HG03025 (cell line): ENCODE measurements around the gene ZNF556.
"Not testable (repeated sequence)": the region's sequence is repeated elsewhere in the genome, so short reads cannot be mapped to it uniquely, and the experiment has no call there.

Experiments
- ATAC-seq: cut with Tn5 transposase; IDR thresholded peaks from one replicate; pipeline ENCODE4 v1.9.1; 2021; ENCODE audit warnings: mild to moderate bottlenecking, moderate library complexity; ENCODE audit not compliant: unreplicated experiment, low FRiP score

The ZNF556 gene

GRCh38 chr19:2852598-2852997, 14.5 kb upstream of the ZNF556 start:
- no peak for ATAC-seq

- ATAC-seq = no peak
These were observed 14.0 kb upstream of the ZNF556 start for GRCh38 chr19:2853015-2853606.

DNA sequence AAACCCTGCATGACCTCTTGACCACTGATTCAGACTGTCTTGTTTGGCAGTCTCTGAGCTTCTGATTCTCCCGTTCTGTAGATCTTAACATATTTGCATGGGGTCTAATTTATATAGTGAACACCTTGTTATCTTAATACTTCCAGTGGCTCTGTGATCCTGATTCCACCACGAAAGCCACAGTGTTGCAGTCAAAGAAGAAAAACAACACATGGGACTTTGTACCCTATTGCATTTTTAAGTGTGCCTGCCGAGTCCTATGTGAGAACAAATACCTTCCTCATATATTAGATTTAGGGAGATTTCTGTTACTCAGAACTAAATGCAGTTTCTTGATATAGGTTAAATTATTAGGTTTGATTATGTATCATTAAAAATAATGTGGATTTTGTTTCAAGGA, 12.3 kb upstream of the ZNF556 start:
- no peak for ATAC-seq

- ATAC-seq = no peak
These were observed 10.6 kb upstream of the ZNF556 start for GRCh38 chr19:2856457-2857050.

DNA sequence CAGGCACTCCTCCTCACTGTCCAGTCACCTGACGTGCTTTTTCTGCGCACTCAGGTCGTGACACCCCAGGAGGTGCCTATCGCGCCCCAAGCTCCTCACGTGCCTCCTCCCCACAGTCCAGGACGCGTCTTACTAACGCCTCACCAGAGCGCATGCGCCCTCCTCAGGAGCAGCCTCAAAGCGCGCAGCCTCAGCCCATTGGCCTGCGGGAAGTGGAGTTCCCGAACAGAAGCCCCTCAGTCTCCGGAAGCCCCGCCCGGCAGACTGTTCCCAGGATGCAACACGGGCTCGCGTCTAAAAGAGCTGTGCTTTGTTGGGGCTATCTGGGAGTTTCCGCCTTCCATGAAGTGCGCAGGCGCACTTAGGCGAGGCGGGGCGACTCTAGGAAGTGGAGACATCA, 8.3 kb upstream of the ZNF556 start:
- ATAC-seq = no peak

- no peak for ATAC-seq
These were observed 3.3 kb upstream of the ZNF556 start for GRCh38 chr19:2863816-2864215.

DNA sequence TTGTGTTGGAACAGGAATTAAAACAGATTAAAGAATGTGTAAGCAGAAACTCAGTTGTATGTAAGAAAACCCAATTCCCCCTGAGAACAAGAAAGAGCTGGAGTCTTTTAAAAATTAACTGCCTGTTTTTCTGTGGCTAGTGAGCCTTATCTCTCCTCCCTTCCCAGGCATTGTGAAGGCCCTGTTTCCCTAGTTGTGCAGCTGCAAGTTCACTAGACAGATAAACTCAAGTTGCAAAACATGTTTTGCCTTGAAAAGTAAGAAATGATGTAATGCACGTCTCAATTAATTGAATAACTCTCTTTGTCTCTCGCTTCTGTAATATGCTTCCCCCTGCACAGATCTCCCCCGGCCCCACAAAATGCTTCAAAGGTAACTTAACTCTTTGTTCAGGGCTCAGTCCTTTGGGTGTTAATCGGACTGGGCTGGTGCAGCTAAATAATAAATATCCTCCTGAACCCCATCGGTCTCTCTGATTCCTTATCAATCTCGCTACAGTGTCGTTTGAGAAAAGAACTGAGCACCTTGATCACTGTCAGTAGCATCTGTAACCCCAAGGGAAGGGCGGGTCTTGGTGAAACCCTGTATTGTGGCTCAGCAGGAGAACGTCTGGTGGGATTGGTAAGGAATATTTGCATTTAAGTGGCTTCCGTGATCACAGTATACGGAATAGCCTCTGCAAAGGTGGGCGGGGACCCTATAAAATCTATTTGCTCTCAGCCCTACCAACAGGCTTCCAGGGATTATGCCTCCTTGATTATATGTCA, 1.6 kb upstream of the ZNF556 start:
- ATAC-seq = no peak

- ATAC-seq = no peak
These were observed 575 bp upstream of the ZNF556 start for GRCh38 chr19:2866495-2867024.

DNA sequence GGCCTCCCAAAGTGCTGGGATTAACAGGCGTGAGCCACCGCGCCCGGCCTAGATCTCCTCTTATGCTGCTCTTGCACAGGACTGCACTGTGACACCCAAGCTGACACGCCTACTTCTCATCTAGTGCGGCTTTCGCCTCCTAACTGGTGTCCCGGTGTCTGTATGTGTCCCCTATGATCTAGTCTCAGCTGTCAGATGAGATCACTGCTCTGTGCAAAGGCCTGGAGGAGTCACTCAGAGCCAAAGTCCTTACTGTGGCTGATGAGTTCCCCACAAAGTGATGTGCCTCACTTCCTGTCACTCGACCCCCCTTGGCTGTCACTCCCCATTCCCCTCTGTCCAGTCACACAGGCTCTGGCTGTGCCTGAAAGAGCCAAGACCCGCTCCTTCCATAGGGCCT, 2.5 kb downstream of the ZNF556 start:
- no peak for ATAC-seq

GRCh38 chr19:2872175-2872574, 5.0 kb downstream of the ZNF556 start:
- ATAC-seq = not testable (repeated sequence)

GRCh38 chr19:2877398-2878331, 10.5 kb downstream of the ZNF556 start:
- no peak for ATAC-seq

- no peak for ATAC-seq
These were observed 16.7 kb downstream of the ZNF556 start for GRCh38 chr19:2883686-2884439.

DNA sequence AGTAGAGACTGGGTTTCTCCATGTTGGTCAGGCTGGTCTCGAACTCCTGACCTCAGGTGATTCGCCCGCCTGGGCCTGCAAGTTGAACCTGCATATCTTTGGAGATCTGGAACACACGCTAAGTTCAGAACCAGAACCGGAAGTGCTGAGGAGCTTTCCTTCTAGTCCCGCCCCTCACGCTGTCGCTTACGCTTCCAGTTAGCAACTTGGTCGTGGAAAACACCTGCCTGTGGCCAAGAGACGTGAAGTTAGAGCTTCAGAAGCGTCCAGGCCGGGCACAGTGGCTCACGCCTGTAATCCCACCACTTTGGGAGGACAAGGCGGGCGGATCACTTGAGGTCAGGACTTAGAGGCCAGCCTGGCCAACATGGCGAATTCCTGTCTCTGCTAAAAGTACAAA, 18.6 kb downstream of the ZNF556 start:
- no peak for ATAC-seq

GRCh38 chr19:2887391-2887914, 20.3 kb downstream of the ZNF556 start:
- ATAC-seq = no peak

DNA sequence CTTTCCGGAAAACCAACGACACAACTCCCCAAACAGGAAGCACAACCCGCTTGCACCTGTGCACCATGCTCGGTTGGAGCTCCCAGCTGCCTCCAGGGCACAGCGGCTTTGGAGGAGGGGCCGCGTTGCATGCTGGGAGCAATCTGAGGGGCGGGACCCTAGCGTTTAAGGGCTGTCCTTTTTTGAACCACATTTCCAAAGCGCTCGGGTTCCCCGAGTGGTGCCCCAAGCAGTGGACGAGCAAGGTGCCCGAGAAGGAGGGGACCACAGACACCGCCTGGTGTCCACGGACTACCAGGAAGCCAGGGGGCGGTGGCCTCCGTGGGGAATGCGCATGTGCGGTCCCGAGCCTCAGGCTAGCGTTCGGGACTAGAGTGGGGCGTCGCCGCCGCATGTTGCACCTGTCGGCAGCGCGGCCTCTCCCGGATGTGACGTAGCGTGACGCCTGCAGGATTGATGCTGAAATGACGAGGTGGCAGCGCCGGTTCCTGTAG, 21.6 kb downstream of the ZNF556 start:
- ATAC-seq = no peak

GRCh38 chr19:2890531-2890930, 23.4 kb downstream of the ZNF556 start:
- ATAC-seq = not testable (repeated sequence)

GRCh38 chr19:2896694-2897093, 29.6 kb downstream of the ZNF556 start:
- no peak for ATAC-seq

DNA sequence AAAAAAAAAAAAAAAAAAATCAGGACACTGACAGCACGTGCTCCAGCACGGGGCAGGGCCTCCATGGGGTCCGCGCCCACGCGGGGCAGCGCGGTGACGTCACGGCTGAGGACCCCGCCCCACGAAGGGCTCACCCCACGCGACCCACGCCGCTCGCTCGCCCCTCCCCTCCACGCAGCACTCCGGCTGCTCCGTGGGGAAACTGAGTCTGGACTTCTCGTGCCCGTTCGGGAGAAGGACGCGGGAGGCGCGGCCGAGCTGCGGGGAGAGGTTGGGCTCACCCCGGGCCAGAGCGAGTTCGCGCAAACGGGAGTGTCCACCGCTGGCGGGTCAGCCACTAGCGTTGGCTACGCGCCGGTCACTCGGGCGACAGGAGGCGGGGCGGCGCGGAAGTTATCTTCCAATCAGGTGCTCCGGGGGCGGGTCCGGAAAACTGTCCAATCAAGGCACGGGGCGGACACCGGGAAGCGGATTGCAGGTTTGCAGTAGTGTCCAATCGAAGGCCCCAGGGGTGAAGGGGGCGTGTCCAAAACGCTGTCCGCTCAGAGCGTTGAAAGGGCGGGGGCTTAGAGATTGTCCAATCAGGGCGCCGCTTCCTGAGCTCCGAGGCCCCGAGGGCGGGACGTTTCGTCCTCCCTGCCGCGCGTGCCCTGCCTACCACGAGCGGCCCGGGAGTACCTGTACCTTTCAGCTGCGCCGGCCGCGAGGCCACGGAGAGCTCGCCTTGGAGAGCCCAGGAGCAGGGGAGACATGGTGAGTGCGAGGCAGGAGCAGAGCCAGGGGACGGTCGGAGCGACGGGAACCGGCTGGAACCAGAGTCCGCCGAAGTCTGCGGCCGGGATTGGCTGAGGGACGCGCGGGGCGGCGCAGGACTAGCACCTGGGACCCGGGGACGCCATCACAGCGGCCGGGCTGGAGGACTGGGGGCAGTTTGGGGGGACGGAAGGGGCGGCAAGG, 33.4 kb downstream of the ZNF556 start, which contains the start of gene ZNF57:
TSS of gene ZNF57 (plus strand) at position 633 of the 957 bp plus-strand sequence. CDS start at position 751, 118 bp downstream.
- peak; percentile 91 for ATAC-seq
